DMS114 treated with DMSO at 0.1 percent for 48 hours (cell line): ENCODE results near the gene UNC119B.

ENCODE experiments used
- DNase-seq: peaks from one replicate; lab custom pipeline; 2025; ENCODE audit not compliant: unreplicated experiment; lab: John Stamatoyannopoulos, UW

Gene UNC119B

GRCh38 chr12:120687578-120688289 lies 22.5 kb upstream of the UNC119B start:
- no peak for DNase-seq

- DNase-seq: no peak
Measured at GRCh38 chr12:120688527-120689071, 21.7 kb upstream of the UNC119B start.

- DNase-seq: no peak
Measured at GRCh38 chr12:120689397-120690082, 20.7 kb upstream of the UNC119B start.

- no peak for DNase-seq
Measured at GRCh38 chr12:120690083-120690450, 20.2 kb upstream of the UNC119B start.

- DNase-seq: no peak
Measured at GRCh38 chr12:120690978-120691377, 19.3 kb upstream of the UNC119B start.

- no peak for DNase-seq
Measured at GRCh38 chr12:120692524-120693033, 17.7 kb upstream of the UNC119B start.

- no peak for DNase-seq
Measured at GRCh38 chr12:120693848-120694247, 16.4 kb upstream of the UNC119B start.

GRCh38 chr12:120696626-120697025 lies 13.6 kb upstream of the UNC119B start:
- no peak for DNase-seq

GRCh38 chr12:120697344-120697743 lies 12.9 kb upstream of the UNC119B start:
- DNase-seq: no peak

GRCh38 chr12:120698665-120699064 lies 11.6 kb upstream of the UNC119B start:
- no peak for DNase-seq

GRCh38 chr12:120699553-120699952 lies 10.7 kb upstream of the UNC119B start:
- DNase-seq: no peak

- DNase-seq: no peak
Measured at GRCh38 chr12:120700886-120701285, 9.4 kb upstream of the UNC119B start.

- DNase-seq: no peak
Measured at GRCh38 chr12:120702637-120703036, 7.6 kb upstream of the UNC119B start.

GRCh38 chr12:120703311-120703942 lies 6.8 kb upstream of the UNC119B start:
- no peak for DNase-seq

GRCh38 chr12:120705618-120706017 lies 4.6 kb upstream of the UNC119B start:
- no peak for DNase-seq

GRCh38 chr12:120706029-120706428 lies 4.2 kb upstream of the UNC119B start:
- no peak for DNase-seq

- no peak for DNase-seq
Measured at GRCh38 chr12:120708651-120709050, 1.6 kb upstream of the UNC119B start.

- DNase-seq: no peak
Measured at GRCh38 chr12:120710805-120711296, 593 bp downstream of the UNC119B start.

GRCh38 chr12:120711411-120711810 lies 1.2 kb downstream of the UNC119B start:
- no peak for DNase-seq

GRCh38 chr12:120712610-120713009 lies 2.4 kb downstream of the UNC119B start:
- DNase-seq: no peak

- DNase-seq: peak; percentile 86
Measured at GRCh38 chr12:120713861-120714482, 3.7 kb downstream of the UNC119B start.
